Fibroblast of lung (primary cell): ENCODE results near the gene SLC6A2.

ENCODE experiments used
- CTCF ChIP-seq, 2 donors: IDR thresholded peaks in 1 of 2; conservative IDR thresholded peaks in 1 of 2; 1 replicate in 1 of 2; 2 replicates in 1 of 2; pipeline ENCODE4 v1.5.1; 2011 to 2012; ENCODE audit warnings: low read length in 2 of 2, control low read depth in 1 of 2, inconsistent platforms in 1 of 2, low read depth in 1 of 2, mild to moderate bottlenecking in 1 of 2
- EZH2 ChIP-seq: IDR thresholded peaks from 2 replicates; pipeline ENCODE4 v1.5.1; 2012; ENCODE audit warnings: low read length, control low read depth, mild to moderate bottlenecking; ENCODE audit errors: missing control alignments

GRCh38 chr16:55658898-55659420, 3.2 kb downstream of the SLC6A2 start:
- TF ChIP-seq CTCF (conservative IDR thresholded peaks at IDR 0.05 in 1 of 2, IDR thresholded peaks at IDR 0.05 in 1 of 2; ENCODE audit: low read depth in 1 of 2, low read length in 2 of 2) (no peak), EZH2 (no peak)
